Fibroblast of mammary gland (primary cell): ENCODE results near the gene LPAR5.

ENCODE experiments used
- DNase-seq: peaks from one replicate; pipeline ENCODE4 v3.0.0-alpha.2; 2010; ENCODE audit warnings: low read depth
- H3K4me3 ChIP-seq: 2 replicates; pipeline ENCODE4 v1.5.1; 2011; ENCODE audit warnings: low read depth, mild to moderate bottlenecking, low read length, moderate library complexity; ENCODE audit not compliant: control insufficient read depth
- CTCF ChIP-seq: conservative IDR thresholded peaks from 2 replicates; pipeline ENCODE4 v1.5.1; 2011; ENCODE audit warnings: low read depth, low read length, inconsistent platforms; ENCODE audit not compliant: control insufficient read depth, insufficient read depth

LPAR5 gene

GRCh38 chr12:6641131-6641530 is 5.4 kb upstream of the LPAR5 start:
- DNase-seq, result no peak
- no peak for TF ChIP-seq CTCF
- no peak overlapping the region for H3K4me3 ChIP-seq

- no peak overlapping the region for H3K4me3 ChIP-seq
- DNase-seq, result no peak
- TF ChIP-seq CTCF, result no peak
These were observed 4.7 kb upstream of the LPAR5 start for GRCh38 chr12:6640497-6640896.

- TF ChIP-seq CTCF, result no peak
- DNase-seq, result no peak
- H3K4me3 ChIP-seq, result no peak overlapping the region
These were observed 3.5 kb upstream of the LPAR5 start for GRCh38 chr12:6639151-6639801.

- H3K4me3 ChIP-seq, result no peak overlapping the region
- no peak for DNase-seq
These were observed 2.5 kb upstream of the LPAR5 start for GRCh38 chr12:6638305-6638704.

GRCh38 chr12:6635375-6635855 is 344 bp downstream of the LPAR5 start:
- no peak for DNase-seq
- no peak overlapping the region for H3K4me3 ChIP-seq
- TF ChIP-seq CTCF, result no peak

More at GRCh38 chr12:6638305-6638704, 2.5 kb upstream of the LPAR5 start:
- TF ChIP-seq CTCF, result no peak

- H3K4me3 ChIP-seq, result no peak overlapping the region
- TF ChIP-seq CTCF, result no peak
- no peak for DNase-seq
These were observed 3.5 kb downstream of the LPAR5 start for GRCh38 chr12:6632026-6632983.
